H1 (cell line): ENCODE data around the gene ZNF837. TPM values are rescaled to one million over a fixed set of nuclear protein-coding genes. Genes with fewer than 3 reads are reported as not detected.

ENCODE experiments used
- CTCF ChIA-PET: fragments of 300-600 bp; sonication (Branson Sonifier 250); formaldehyde crosslinking; loops from one replicate; lab custom pipeline; 2021; ENCODE audit not compliant: partially characterized antibody; lab: Charles Lee
- POLR2A ChIA-PET: fragments of 300-600 bp; sonication (Branson Sonifier 250); formaldehyde crosslinking; loops from one replicate; lab custom pipeline; 2021; ENCODE audit warnings: inconsistent platforms; ENCODE audit not compliant: partially characterized antibody; lab: Charles Lee
- DNase-seq, 2 experiments: peaks; one replicate each; pipeline versions ENCODE4 v3.0.0 to v3.0.0-alpha.2; 2010 to 2022; ENCODE audit warnings: low spot score in 2 of 2, low read depth in 1 of 2, mixed read lengths in 1 of 2
- FAIRE-seq: peaks from 2 replicates; lab custom pipeline; 2011; peaks lifted over from hg19 to GRCh38; lab: Jason Lieb, UNC
- H2AFZ ChIP-seq: 2 replicates; pipeline ENCODE4 v1.8.1; 2012; ENCODE audit warnings: low read length, inconsistent platforms
- H2AK5ac ChIP-seq: 2 replicates; pipeline ENCODE4 v1.6.1; 2013; ENCODE audit warnings: low read depth, low read length
- H2BK120ac ChIP-seq: replicated peaks from 2 replicates; pipeline ENCODE3; 2013; ENCODE audit warnings: low read depth, low read length, inconsistent platforms
- H2BK12ac ChIP-seq: 2 replicates; pipeline ENCODE4 v1.6.1; 2013; ENCODE audit warnings: low read depth, low read length
- H2BK15ac ChIP-seq: 2 replicates; pipeline ENCODE4 v1.6.1; 2013; ENCODE audit warnings: low read length
- H2BK20ac ChIP-seq: 2 replicates; pipeline ENCODE4 v1.6.1; 2013; ENCODE audit warnings: low read length
- H2BK5ac ChIP-seq: 2 replicates; pipeline ENCODE4 v1.6.1; 2013; ENCODE audit warnings: low read depth, low read length
- H3K14ac ChIP-seq: 2 replicates; pipeline ENCODE4 v1.6.1; 2013; ENCODE audit warnings: inconsistent platforms; ENCODE audit not compliant: insufficient read length
- H3K18ac ChIP-seq: 2 replicates; pipeline ENCODE4 v1.6.1; 2013; ENCODE audit warnings: low read length; ENCODE audit errors: extremely low read depth
- H3K23ac ChIP-seq: 2 replicates; pipeline ENCODE4 v1.6.1; 2013; ENCODE audit warnings: inconsistent platforms; ENCODE audit not compliant: insufficient read length
- H3K23me2 ChIP-seq: 2 replicates; pipeline ENCODE4 v1.6.1; 2013; ENCODE audit warnings: low read depth, low read length
- H3K27ac ChIP-seq: 2 replicates; pipeline ENCODE4 v1.6.1; 2011; ENCODE audit warnings: low read depth, low read length, inconsistent platforms
- H3K27me3 ChIP-seq, 4 experiments: replicated peaks in 1 of 4; 1 replicate in 1 of 4; 2 replicates in 3 of 4; pipeline versions ENCODE4 v1.6.1 to v1.8.1; 2011 to 2013; ENCODE audit warnings: low read length in 3 of 4, mild to moderate bottlenecking in 3 of 4, inconsistent platforms in 2 of 4, mixed read lengths in 2 of 4, moderate library complexity in 1 of 4; ENCODE audit not compliant: control insufficient read depth in 3 of 4, insufficient read depth in 3 of 4; ENCODE audit errors: extremely low read depth in 1 of 4
- H3K36me3 ChIP-seq, 4 experiments: 2 replicates each; pipeline versions ENCODE4 v1.6.1 to v1.8.1; 2011 to 2013; ENCODE audit warnings: mild to moderate bottlenecking in 4 of 4, low read length in 3 of 4, moderate library complexity in 2 of 4, control low read depth in 1 of 4, inconsistent platforms in 1 of 4; ENCODE audit not compliant: insufficient read depth in 4 of 4, control insufficient read depth in 2 of 4
- H3K4ac ChIP-seq: replicated peaks from 2 replicates; pipeline ENCODE3; 2013; ENCODE audit warnings: low read length, low read depth, mixed read lengths, inconsistent platforms; ENCODE audit not compliant: insufficient read length
- H3K4me1 ChIP-seq, 4 experiments: replicated peaks in 1 of 4; 1 replicate in 1 of 4; 2 replicates in 3 of 4; pipeline versions ENCODE4 v1.6.1 to v1.8.1; 2011 to 2013; ENCODE audit warnings: low read length in 3 of 4, inconsistent platforms in 2 of 4, mixed read lengths in 1 of 4; ENCODE audit not compliant: insufficient read depth in 4 of 4, control insufficient read depth in 3 of 4
- H3K4me2 ChIP-seq, 2 experiments: 2 replicates each; pipeline versions ENCODE4 v1.6.1 to v1.8.1; 2011 to 2013; ENCODE audit warnings: low read depth in 2 of 2, low read length in 2 of 2, control low read depth in 1 of 2, inconsistent platforms in 1 of 2, mild to moderate bottlenecking in 1 of 2; ENCODE audit not compliant: insufficient read depth in 1 of 2
- H3K4me3 ChIP-seq, 4 experiments: fragments of 200-600, 300-600 bp in 1 of 4; sonication (generic), shearing (Covaris generic), sonication (Bioruptor Twin) in 1 of 4; 2 replicates each; pipeline versions ENCODE4 v1.5.1 to v1.8.1; 2011 to 2016; ENCODE audit warnings: low read length in 4 of 4, low read depth in 3 of 4, control low read depth in 2 of 4, inconsistent platforms in 2 of 4, mild to moderate bottlenecking in 2 of 4, mixed read lengths in 1 of 4, moderate library complexity in 1 of 4; ENCODE audit not compliant: insufficient read depth in 2 of 4; ENCODE audit errors: extremely low read depth in 1 of 4
- H3K56ac ChIP-seq: replicated peaks from 2 replicates; pipeline ENCODE3; 2013; ENCODE audit warnings: low read depth, mild to moderate bottlenecking, mixed read lengths, low read length, inconsistent platforms; ENCODE audit not compliant: insufficient read length
- H3K79me1 ChIP-seq: 2 replicates; pipeline ENCODE4 v1.6.1; 2013; ENCODE audit warnings: low read depth, low read length, control low read depth
- H3K79me2 ChIP-seq, 2 experiments: 2 replicates each; pipeline versions ENCODE4 v1.6.1 to v1.8.1; 2012 to 2013; ENCODE audit warnings: low read length in 2 of 2, mild to moderate bottlenecking in 2 of 2, inconsistent platforms in 1 of 2; ENCODE audit not compliant: insufficient read depth in 2 of 2, control insufficient read depth in 1 of 2
- H3K9ac ChIP-seq, 4 experiments: replicated peaks in 1 of 4; 1 replicate in 1 of 4; 2 replicates in 3 of 4; pipeline versions ENCODE4 v1.6.1 to v1.8.1; 2011 to 2013; ENCODE audit warnings: low read depth in 3 of 4, low read length in 3 of 4, control low read depth in 2 of 4, mild to moderate bottlenecking in 2 of 4, moderate library complexity in 2 of 4, inconsistent platforms in 1 of 4; ENCODE audit errors: extremely low read depth in 1 of 4
- H3K9me3 ChIP-seq, 2 experiments: 2 replicates each; pipeline versions ENCODE4 v1.6.1 to v1.8.1; 2012 to 2013; ENCODE audit warnings: mild to moderate bottlenecking in 2 of 2, moderate library complexity in 2 of 2, control low read depth in 1 of 2, inconsistent platforms in 1 of 2, low read depth in 1 of 2, low read length in 1 of 2, mixed read lengths in 1 of 2; ENCODE audit not compliant: insufficient read depth in 2 of 2
- H4K20me1 ChIP-seq, 2 experiments: replicated peaks in 1 of 2; 2 replicates each; pipeline versions ENCODE3 to v1.8.1; 2011 to 2013; ENCODE audit warnings: inconsistent platforms in 2 of 2, low read length in 2 of 2, mild to moderate bottlenecking in 1 of 2; ENCODE audit not compliant: insufficient read depth in 2 of 2, control insufficient read depth in 1 of 2
- H4K5ac ChIP-seq: 2 replicates; pipeline ENCODE4 v1.6.1; 2013; ENCODE audit warnings: low read length, low read depth, mixed read lengths, inconsistent platforms; ENCODE audit not compliant: insufficient read length
- H4K8ac ChIP-seq: 2 replicates; pipeline ENCODE4 v1.8.0; 2013; ENCODE audit warnings: mild to moderate bottlenecking, moderate library complexity, low read length, inconsistent platforms; ENCODE audit not compliant: insufficient read depth; ENCODE audit errors: extremely low read depth
- H4K91ac ChIP-seq: replicated peaks from 2 replicates; pipeline ENCODE3; 2013; ENCODE audit warnings: low read length, mixed read lengths, inconsistent platforms; ENCODE audit not compliant: insufficient read length
- EP300 ChIP-seq, 2 experiments: IDR thresholded peaks; 1 replicate in 1 of 2; 2 replicates in 1 of 2; pipeline ENCODE4 v1.6.1; 2011 to 2012; ENCODE audit warnings: low read depth in 2 of 2, low read length in 2 of 2, mild to moderate bottlenecking in 2 of 2, borderline replicate concordance in 1 of 2, inconsistent platforms in 1 of 2, moderate library complexity in 1 of 2
- HDAC2 ChIP-seq, 2 experiments: fragments of 300-600 bp in 1 of 2; sonication (generic) in 1 of 2; IDR thresholded peaks; 2 replicates each; pipeline ENCODE4 v1.6.1; 2011 to 2012; ENCODE audit warnings: low read depth in 2 of 2, low read length in 2 of 2, mild to moderate bottlenecking in 2 of 2, moderate library complexity in 2 of 2, borderline replicate concordance in 1 of 2, inconsistent platforms in 1 of 2
- HDAC6 ChIP-seq: IDR thresholded peaks from one replicate; pipeline ENCODE4 v1.7.1; 2012; ENCODE audit warnings: low read depth, mild to moderate bottlenecking, inconsistent platforms, low read length, moderate library complexity
- MAFK ChIP-seq: IDR thresholded peaks from 2 replicates; pipeline ENCODE4 v1.6.1; 2012; ENCODE audit warnings: low read depth, mild to moderate bottlenecking, improper control_type of control experiment, low read length
- MAX ChIP-seq: IDR thresholded peaks from 2 replicates; pipeline ENCODE4 v1.6.1; 2012; ENCODE audit warnings: inconsistent platforms
- POLR2AphosphoS5 ChIP-seq: IDR thresholded peaks from 2 replicates; pipeline ENCODE4 v1.6.1; 2011; ENCODE audit warnings: low read depth, low read length
- SIN3A ChIP-seq, 2 experiments: IDR thresholded peaks in 1 of 2; conservative IDR thresholded peaks in 1 of 2; 2 replicates each; pipeline ENCODE4 v1.6.1; 2011 to 2012; ENCODE audit warnings: low read length in 2 of 2, improper control_type of control experiment in 1 of 2, low read depth in 1 of 2, mild to moderate bottlenecking in 1 of 2
- SP1 ChIP-seq: IDR thresholded peaks from 2 replicates; pipeline ENCODE4 v1.6.1; 2011; ENCODE audit warnings: low read depth, low read length
- SRF ChIP-seq: IDR thresholded peaks from 2 replicates; pipeline ENCODE4 v1.6.1; 2011; ENCODE audit warnings: mild to moderate bottlenecking, low read depth, low read length, moderate library complexity
- ZNF274 ChIP-seq: IDR thresholded peaks from 2 replicates; pipeline ENCODE4 v1.7.0; 2012; ENCODE audit warnings: low read length, borderline replicate concordance; ENCODE audit errors: extremely low read depth
- WGBS, 2 experiments: shearing (Covaris generic) in 1 of 2; methylation state at CpG; one replicate each; pipeline versions ENCODE4 v1.1.6 to v1.1.7; 2013 to 2015; ENCODE audit warnings: low lambda C conversion rate in 2 of 2, mixed read lengths in 2 of 2, inconsistent platforms in 1 of 2, low coverage in 1 of 2, missing lambda C conversion rate in 1 of 2; ENCODE audit not compliant: insufficient replicate concordance in 2 of 2, insufficient coverage in 1 of 2, insufficient read length in 1 of 2; ENCODE audit errors: extremely low coverage in 1 of 2, missing lambda C conversion rate in 1 of 2; 5-methylcytosine and 5-hydroxymethylcytosine counted together
- polyA plus RNA-seq, 7 experiments: library from polyadenylated mRNA; depleted of rRNA in 3 of 7; stranded (reverse) in 5 of 7; unstranded in 2 of 7; fragments of >200 nt in 5 of 7; fragments of 200-250 nt in 2 of 7; gene quantifications; 1 replicate in 5 of 7; 2 replicates in 1 of 7; 4 replicates in 1 of 7; pipeline versions ENCODE4 v1.2.1 to v1.2.3, GENCODE V29; 2011 to 2013; ENCODE audit warnings: missing spikeins in 2 of 7, mixed read lengths in 2 of 7
- total RNA-seq: library from RNA; stranded (reverse); fragmentation: NEBNext Ultra II Directional; extraction: Animal tissue kit (Norgen Biotek cat#: 25700); gene quantifications from 2 replicates; pipeline ENCODE4 v1.2.1, GENCODE V29; 2021

ZNF837 gene
- total and polyA plus RNA-seq, 2 of the 8 experiments (the other 6 are each of a cell fraction or from before 2014, with no cell fraction given): 1.9 to 3.3 TPM

- no peaks in the 10 kb centered on the region for H3K9me3 ChIP-seq
- H2AK5ac ChIP-seq: no peak within 1 kb of the TSS
- H2BK5ac ChIP-seq: 0 out of 2 replicates have a peak within 1 kb of the TSS, but pooled peaks have one; percentile 44
- H2BK20ac ChIP-seq: no peak within 1 kb of the TSS
- H3K56ac ChIP-seq: no peak within 1 kb of the TSS
- no peak within 1 kb of the TSS for H2BK15ac ChIP-seq
- DNase-seq (peak; percentile 66 to 83), FAIRE-seq (no peak)
- H3K23me2 ChIP-seq: peaks cover 7% of the 10 kb centered on the region; the same call in 1 of the 2 replicates
- peaks cover 12 to 17% of the 10 kb centered on the region in 2 experiments for H4K20me1 ChIP-seq
- WGBS, 2 experiments: 30% methylated on average over 19 of the region's 21 CpGs; no CpG with 5 or more reads in 1 of the 2 experiments
- H3K14ac ChIP-seq: no peak within 1 kb of the TSS
- H3K79me1 ChIP-seq: peaks cover 2% of the 10 kb centered on the region; the same call in 1 of the 2 replicates
- peak within 1 kb of the TSS; percentile 60 for H3K18ac ChIP-seq
- no peak within 1 kb of the TSS for H3K27ac ChIP-seq
- H3K4me3 ChIP-seq: peak within 1 kb of the TSS; percentile 6 to 67 (median 36)
- peaks cover 0 to 11% of the 10 kb centered on the region in 2 experiments; a peak in 1 of 4 replicates for H3K79me2 ChIP-seq
- peaks cover 0 to 22% (median 13%) of the 10 kb centered on the region in 4 experiments; a peak in 5 of 7 replicates for H3K4me1 ChIP-seq
- peaks cover 16 to 42% (median 31%) of the 10 kb centered on the region in 4 experiments for H3K36me3 ChIP-seq
- H4K91ac ChIP-seq: no peak within 1 kb of the TSS
- no peak within 1 kb of the TSS for H2BK120ac ChIP-seq
- no peak within 1 kb of the TSS for H2AFZ ChIP-seq
- peaks cover 3 to 16% (median 11%) of the 10 kb centered on the region in 4 experiments; a peak in 6 of 7 replicates for H3K27me3 ChIP-seq
- H4K8ac ChIP-seq: peak within 1 kb of the TSS; percentile 78; the same call in 1 of the 2 replicates
- no peak within 1 kb of the TSS for H3K23ac ChIP-seq
- CTCF ChIA-PET: interaction anchor here (0.6 to 1.3 kb wide), 4 partner anchors 28 to 100 kb away, joined by 3 to 4 read pairs (median 3); no protein-coding TSS in a partner anchor
- no peak within 1 kb of the TSS for H3K4ac ChIP-seq
- POLR2A ChIA-PET: interaction anchor here (0.8 to 7.2 kb wide), 21 partner anchors 8 to 164 kb away, joined by 3 to 78 read pairs (median 5); partner anchors contain the start of genes CHMP2A, RPS5, ZNF324B and ZNF497
- peak within 1 kb of the TSS in 1 of 4 experiments; percentile 38; a peak in 2 of 7 replicates for H3K9ac ChIP-seq
- H3K4me2 ChIP-seq: peak within 1 kb of the TSS; percentile 63 to 83
- H4K5ac ChIP-seq: no peak within 1 kb of the TSS
- no peak within 1 kb of the TSS for H2BK12ac ChIP-seq
- peak; percentile 76 for TF ChIP-seq POLR2AphosphoS5
- TF ChIP-seq ZNF274: no peak
- no peak for TF ChIP-seq EP300 (IDR thresholded peaks at IDR 0.05; ENCODE audit: borderline replicate concordance in 1 of 2, low read depth in 2 of 2, low read length in 2 of 2)
- no peak for TF ChIP-seq MAFK
- no peak for TF ChIP-seq SRF
- no peak for TF ChIP-seq HDAC6
- TF ChIP-seq MAX: no peak
- TF ChIP-seq SIN3A (conservative IDR thresholded peaks at IDR 0.05 in 1 of 2, IDR thresholded peaks at IDR 0.05 in 1 of 2; ENCODE audit: low read depth in 1 of 2, low read length in 2 of 2): 0 out of 4 replicates have a peak, but pooled peaks of 1 of the 2 experiments have one; percentile 45
- TF ChIP-seq SP1: no peak
- TF ChIP-seq HDAC2 (IDR thresholded peaks at IDR 0.05; ENCODE audit: borderline replicate concordance in 1 of 2, low read depth in 2 of 2, low read length in 2 of 2): no peak
Measured at GRCh38 chr19:58395220-58395978, 14.6 kb upstream of the ZNF837 start, which contains the start of gene RNF225. Gene RNF225 (plus strand): TSS chr19:58395656. CDS start chr19:58396090, 434 bp downstream.
